ENCODE results near the gene GABRR2.

GRCh38 chr6:89214197-89214596 lies 100.9 kb downstream of the GABRR2 start:
- TF ChIP-seq ZBTB11 (tag by site-specific recombination; conservative IDR thresholded peaks at IDR 0.05; ENCODE audit: low read depth) (no peak), MZF1 (tag by site-specific recombination; IDR thresholded peaks at IDR 0.05; ENCODE audit: borderline replicate concordance) (no peak)
- TF ChIP-seq, protein P1, sequence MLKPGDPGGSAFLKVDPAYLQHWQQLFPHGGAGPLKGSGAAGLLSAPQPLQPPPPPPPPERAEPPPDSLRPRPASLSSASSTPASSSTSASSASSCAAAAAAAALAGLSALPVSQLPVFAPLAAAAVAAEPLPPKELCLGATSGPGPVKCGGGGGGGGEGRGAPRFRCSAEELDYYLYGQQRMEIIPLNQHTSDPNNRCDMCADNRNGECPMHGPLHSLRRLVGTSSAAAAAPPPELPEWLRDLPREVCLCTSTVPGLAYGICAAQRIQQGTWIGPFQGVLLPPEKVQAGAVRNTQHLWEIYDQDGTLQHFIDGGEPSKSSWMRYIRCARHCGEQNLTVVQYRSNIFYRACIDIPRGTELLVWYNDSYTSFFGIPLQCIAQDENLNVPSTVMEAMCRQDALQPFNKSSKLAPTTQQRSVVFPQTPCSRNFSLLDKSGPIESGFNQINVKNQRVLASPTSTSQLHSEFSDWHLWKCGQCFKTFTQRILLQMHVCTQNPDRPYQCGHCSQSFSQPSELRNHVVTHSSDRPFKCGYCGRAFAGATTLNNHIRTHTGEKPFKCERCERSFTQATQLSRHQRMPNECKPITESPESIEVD (tag by site-specific recombination; IDR thresholded peaks at IDR 0.05): no peak
